GM23248 (cell line): Measurements from ENCODE around the gene DCAF6. TPM values are rescaled to one million over a fixed set of nuclear protein-coding genes. Genes with fewer than 3 reads are reported as not detected.
A peak's percentile ranks its signal among the peaks of the same experiment; 100 is the strongest.

Experiments
- DNase-seq: peaks from one replicate; pipeline ENCODE4 v3.0.0-alpha.2; 2015
- H2AFZ ChIP-seq: fragments of 200-600 bp; sonication (generic); 2 replicates; pipeline ENCODE4 v1.6.1; 2016; ENCODE audit warnings: antibody characterized with exemption
- H3F3A ChIP-seq: fragments of 200-600 bp; sonication (generic); 2 replicates; pipeline ENCODE4 v1.6.1; 2016; ENCODE audit warnings: mild to moderate bottlenecking, antibody characterized with exemption, mixed run types; ENCODE audit not compliant: insufficient read depth
- H3K27ac ChIP-seq: fragments of 200-600 bp; sonication (generic); 2 replicates; pipeline ENCODE4 v1.5.1; 2016; ENCODE audit warnings: mild to moderate bottlenecking
- H3K27me3 ChIP-seq: fragments of 200-600 bp; sonication (generic); replicated peaks from 2 replicates; pipeline ENCODE4 v1.6.1; 2016; ENCODE audit warnings: mild to moderate bottlenecking; ENCODE audit not compliant: insufficient read depth
- H3K36me3 ChIP-seq: fragments of 200-600 bp; sonication (generic); 2 replicates; pipeline ENCODE4 v1.6.1; 2016; ENCODE audit warnings: low read depth, mild to moderate bottlenecking
- H3K4me1 ChIP-seq: fragments of 200-600 bp; sonication (generic); 2 replicates; pipeline ENCODE4 v1.6.1; 2016; ENCODE audit warnings: mild to moderate bottlenecking; ENCODE audit not compliant: insufficient read depth
- H3K4me2 ChIP-seq: fragments of 200-600 bp; sonication (generic); one replicate; pipeline ENCODE4 v1.6.1; 2016; ENCODE audit warnings: mild to moderate bottlenecking; ENCODE audit not compliant: unreplicated experiment
- H3K4me3 ChIP-seq: fragments of 200-600 bp; sonication (generic); 2 replicates; pipeline ENCODE4 v1.5.1; 2016; ENCODE audit warnings: mild to moderate bottlenecking
- H3K79me2 ChIP-seq: fragments of 200-600 bp; sonication (generic); 2 replicates; pipeline ENCODE4 v1.6.1; 2016; ENCODE audit warnings: mild to moderate bottlenecking; ENCODE audit not compliant: insufficient read depth
- H3K9ac ChIP-seq: fragments of 200-600 bp; sonication (generic); 2 replicates; pipeline ENCODE4 v1.6.1; 2016; ENCODE audit warnings: mild to moderate bottlenecking
- H3K9me2 ChIP-seq: fragments of 200-600 bp; sonication (generic); 2 replicates; pipeline ENCODE4 v1.6.1; 2016; ENCODE audit warnings: mixed run types, mild to moderate bottlenecking, moderate library complexity; ENCODE audit not compliant: insufficient read depth
- H3K9me3 ChIP-seq: fragments of 200-600 bp; sonication (generic); one replicate; pipeline ENCODE4 v1.6.1; 2017; ENCODE audit warnings: low read depth
- H4K20me1 ChIP-seq: fragments of 200-600 bp; sonication (generic); 2 replicates; pipeline ENCODE4 v1.6.0; 2016; ENCODE audit not compliant: insufficient read depth
- EZH2 ChIP-seq: fragments of 200-600 bp; sonication (generic); IDR thresholded peaks from 2 replicates; pipeline ENCODE4 v1.6.1; 2018; ENCODE audit warnings: antibody characterized with exemption, mild to moderate bottlenecking; ENCODE audit not compliant: insufficient read depth, poor library complexity, severe bottlenecking
- EZH2phosphoT487 ChIP-seq: fragments of 200-600 bp; sonication (generic); IDR thresholded peaks from 2 replicates; pipeline ENCODE4 v1.6.1; 2018; ENCODE audit warnings: antibody characterized with exemption, moderate library complexity, mild to moderate bottlenecking, low read depth; ENCODE audit not compliant: insufficient read depth
- WGBS, 2 experiments: methylation state at CpG; one replicate each; pipeline ENCODE4 v1.1.6; 2015 to 2017; ENCODE audit warnings: low lambda C conversion rate in 2 of 2, low coverage in 1 of 2; ENCODE audit errors: missing lambda C conversion rate in 2 of 2; 5-methylcytosine and 5-hydroxymethylcytosine counted together
- in situ Hi-C: fragments of 300-500 bp; cut with MboI; formaldehyde crosslinking; loops from 2 replicates; pipeline ENCODE4 v1.15.0; 2020
- polyA plus RNA-seq: library from polyadenylated mRNA; unstranded; fragments of >200 nt; fragmentation: Nextera tagmentation; extraction: Ambion mirVana; gene quantifications from 2 replicates; pipeline ENCODE4 v1.2.1, GENCODE V29; 2016
- total RNA-seq: library from RNA; depleted of rRNA; stranded (reverse); fragments of >200 nt; shearing (Covaris generic); gene quantifications from 2 replicates; pipeline ENCODE4 v1.2.3, GENCODE V29; 2014

Gene DCAF6
- total and polyA plus RNA-seq, 2 experiments from 2014 or later: 63.4 to 99.6 TPM

- in situ Hi-C loops: no loop called here
- WGBS, 2 experiments: 89 to 91% methylated on average over 6 of the region's 6 CpGs
- H3K27ac ChIP-seq: no peak overlapping the region
Measured at GRCh38 chr1:167916766-167917511, 19.5 kb upstream of the DCAF6 start.

GRCh38 chr1:167922023-167922422 is 14.5 kb upstream of the DCAF6 start:
- DNase-seq: peak; percentile 65

More at GRCh38 chr1:167916766-167917511, 19.5 kb upstream of the DCAF6 start:
- H3K4me3 ChIP-seq: no peak overlapping the region
- H3K4me1 ChIP-seq: peaks cover 6% of the 10 kb centered on the region
- no peak overlapping the region for H2AFZ ChIP-seq
- peaks cover 32% of the 10 kb centered on the region for H3K36me3 ChIP-seq
- DNase-seq: no peak
- H3K9ac ChIP-seq: no peak overlapping the region
- 0 out of 2 replicates have a peak, but pooled peaks cover 2% of the 10 kb centered on the region for H3F3A ChIP-seq
- H3K79me2 ChIP-seq: peaks cover 23% of the 10 kb centered on the region
- H4K20me1 ChIP-seq: no peaks in the 10 kb centered on the region
- H3K9me2 ChIP-seq: no peaks in the 10 kb centered on the region
- no peaks in the 10 kb centered on the region for H3K9me3 ChIP-seq
- no peak for TF ChIP-seq EZH2
- no peak for TF ChIP-seq EZH2phosphoT487
- H3K27me3 ChIP-seq: no peaks in the 10 kb centered on the region
- no peak overlapping the region for H3K4me2 ChIP-seq

DNA sequence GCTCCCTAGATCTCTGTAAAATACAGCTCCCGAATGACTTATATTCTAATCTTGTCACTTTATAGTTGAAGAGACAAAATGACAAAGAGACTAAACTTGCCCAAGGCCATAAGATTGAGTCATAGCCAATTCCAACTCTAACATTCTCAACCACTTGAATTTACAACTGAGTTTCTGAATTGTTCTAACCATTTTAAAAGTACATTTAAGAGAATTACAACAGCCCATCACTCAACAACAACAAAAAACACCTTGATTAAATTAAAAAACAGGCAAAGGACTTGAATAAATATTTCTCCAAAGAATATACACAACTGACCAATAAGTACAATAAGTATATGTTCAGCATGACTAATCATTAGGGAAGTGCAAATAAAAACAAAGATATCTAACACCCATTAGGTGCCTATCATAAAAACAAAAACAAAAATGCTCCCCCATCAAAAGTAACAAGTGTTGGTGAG is 13.8 kb upstream of the DCAF6 start:
- Histone ChIP-seq H3K9ac (no peak overlapping the region), H3K27ac (0 out of 2 replicates have a peak overlapping the region, but pooled peaks have one; percentile 8), H3K27me3 (no peaks in the 10 kb centered on the region), H3K36me3 (peaks cover 8% of the 10 kb centered on the region; the same call in 1 of the 2 replicates), H3K4me2 (peak overlapping the region; percentile 55), H3K9me2 (no peaks in the 10 kb centered on the region), H2AFZ (no peak overlapping the region), H3K79me2 (peaks cover 72% of the 10 kb centered on the region), H3K4me3 (no peak overlapping the region), H3F3A (0 out of 2 replicates have a peak, but pooled peaks cover 4% of the 10 kb centered on the region), H4K20me1 (no peaks in the 10 kb centered on the region), H3K9me3 (no peaks in the 10 kb centered on the region), H3K4me1 (peaks cover 18% of the 10 kb centered on the region)
- in situ Hi-C loops: no loop called here
- DNase-seq: no peak
- no peak for TF ChIP-seq EZH2phosphoT487
- 95 to 100% methylated on average over 1 of the region's 1 CpG for WGBS, 2 experiments

More at GRCh38 chr1:167922023-167922422, 14.5 kb upstream of the DCAF6 start:
- Histone ChIP-seq H3K9me3 (no peaks in the 10 kb centered on the region), H3K9me2 (no peaks in the 10 kb centered on the region), H3K4me1 (peaks cover 18% of the 10 kb centered on the region), H3K27ac (0 out of 2 replicates have a peak overlapping the region, but pooled peaks have one; percentile 12), H3K27me3 (no peaks in the 10 kb centered on the region), H3K79me2 (peaks cover 66% of the 10 kb centered on the region), H2AFZ (no peak overlapping the region), H3K4me2 (peak overlapping the region; percentile 55), H4K20me1 (no peaks in the 10 kb centered on the region), H3F3A (0 out of 2 replicates have a peak, but pooled peaks cover 4% of the 10 kb centered on the region), H3K36me3 (peaks cover 10% of the 10 kb centered on the region; the same call in 1 of the 2 replicates), H3K4me3 (no peak overlapping the region), H3K9ac (no peak overlapping the region)
- TF ChIP-seq EZH2phosphoT487 (no peak), EZH2 (no peak)
- in situ Hi-C loops: no loop called here

DNA sequence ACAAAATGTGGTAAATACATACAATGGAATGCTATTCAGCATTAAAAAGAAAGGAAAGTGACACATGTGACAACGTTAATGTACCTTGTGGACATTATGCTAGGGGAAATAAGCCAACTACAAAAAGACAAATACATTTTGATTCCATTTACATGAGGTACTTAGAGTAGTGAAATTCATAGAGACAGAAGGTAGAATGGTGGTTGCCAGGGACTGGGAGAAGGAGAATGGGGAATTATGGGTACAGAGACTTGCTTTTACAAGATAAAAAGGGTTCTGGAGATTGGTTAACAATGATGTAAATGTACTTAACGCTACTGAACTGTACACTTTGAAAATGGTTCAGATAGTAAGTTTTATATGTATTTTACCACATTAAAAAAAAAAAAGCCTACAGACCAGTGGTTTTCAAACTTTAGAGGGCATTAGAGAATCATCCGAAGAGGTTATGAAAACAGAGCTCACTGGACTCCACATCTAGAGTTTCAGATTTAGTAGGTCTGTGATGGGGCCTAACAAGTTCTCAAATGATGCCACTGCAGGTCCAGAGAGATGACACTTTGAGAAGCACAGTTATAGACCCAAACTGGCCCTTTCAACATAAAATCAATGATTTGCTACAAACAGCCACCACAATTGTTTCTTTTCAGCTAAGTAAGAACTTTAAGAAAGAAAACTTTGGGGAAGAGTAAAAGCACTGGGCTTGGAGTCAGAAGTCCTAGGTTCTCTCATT is 13.0 kb upstream of the DCAF6 start:
- no peak overlapping the region for H2AFZ ChIP-seq
- H4K20me1 ChIP-seq: no peaks in the 10 kb centered on the region
- no peaks in the 10 kb centered on the region for H3K9me3 ChIP-seq
- no peak overlapping the region for H3K9ac ChIP-seq
- no peaks in the 10 kb centered on the region for H3K27me3 ChIP-seq
- DNase-seq: no peak
- H3K27ac ChIP-seq: no peak overlapping the region
- no peak overlapping the region for H3K4me3 ChIP-seq
- H3K79me2 ChIP-seq: peaks cover 80% of the 10 kb centered on the region
- no peak overlapping the region for H3K4me2 ChIP-seq
- TF ChIP-seq EZH2phosphoT487 (no peak), EZH2 (no peak)
- in situ Hi-C loops: no loop called here
- peaks cover 18% of the 10 kb centered on the region for H3K4me1 ChIP-seq
- no peaks in the 10 kb centered on the region for H3K9me2 ChIP-seq
- H3F3A ChIP-seq: 0 out of 2 replicates have a peak, but pooled peaks cover 4% of the 10 kb centered on the region
- H3K36me3 ChIP-seq: no peaks in the 10 kb centered on the region; the same call in 1 of the 2 replicates
- 85 to 87% methylated on average over 3 of the region's 3 CpGs for WGBS, 2 experiments
